OCI-LY1 (cell line): Measurements from ENCODE around the gene NPTX1.

Experiments used
- H2AFZ ChIP-seq: fragments of 200-600 bp; sonication (generic), shearing (Covaris generic); 2 replicates; pipeline ENCODE4 v1.6.0; 2014; ENCODE audit warnings: antibody characterized with exemption, mild to moderate bottlenecking, low read length
- H3F3A ChIP-seq: fragments of 200-600 bp; sonication (generic), shearing (Covaris generic); 2 replicates; pipeline ENCODE4 v1.6.0; 2014; ENCODE audit warnings: mild to moderate bottlenecking, antibody characterized with exemption, low read length, moderate library complexity; ENCODE audit not compliant: insufficient read depth
- H3K27ac ChIP-seq: fragments of 200-600 bp; sonication (generic); 2 replicates; pipeline ENCODE4 v1.5.1; 2014; ENCODE audit warnings: low read length, mixed run types, mild to moderate bottlenecking, low read depth; ENCODE audit not compliant: poor library complexity, severe bottlenecking
- H3K27me3 ChIP-seq: fragments of 200-600 bp; sonication (generic); 2 replicates; pipeline ENCODE4 v1.6.0; 2014; ENCODE audit warnings: antibody characterized with exemption, mild to moderate bottlenecking, low read length, moderate library complexity; ENCODE audit not compliant: insufficient read depth
- H3K36me3 ChIP-seq: fragments of 200-600 bp; sonication (generic); 2 replicates; pipeline ENCODE4 v1.6.1; 2014; ENCODE audit warnings: mild to moderate bottlenecking, antibody characterized with exemption, low read length, moderate library complexity, mixed read lengths; ENCODE audit not compliant: insufficient read depth
- H3K4me1 ChIP-seq: fragments of 200-600 bp; sonication (generic); 2 replicates; pipeline ENCODE4 v1.5.1; 2014; ENCODE audit warnings: mild to moderate bottlenecking, low read length, moderate library complexity; ENCODE audit not compliant: insufficient read depth, severe bottlenecking
- H3K4me2 ChIP-seq: fragments of 200-600 bp; sonication (generic), shearing (Covaris generic); 2 replicates; pipeline ENCODE4 v1.6.1; 2014; ENCODE audit warnings: low read length
- H3K4me3 ChIP-seq: fragments of 200-600 bp; sonication (generic); 2 replicates; pipeline ENCODE4 v1.5.1; 2014; ENCODE audit warnings: low read length, low read depth, mild to moderate bottlenecking, mixed read lengths; ENCODE audit not compliant: poor library complexity, severe bottlenecking
- H3K79me2 ChIP-seq: fragments of 200-600 bp; shearing (Covaris generic); 2 replicates; pipeline ENCODE4 v1.6.1; 2016; ENCODE audit warnings: mixed run types, low read length, mixed read lengths; ENCODE audit not compliant: insufficient read depth
- H3K9ac ChIP-seq: fragments of 200-600 bp; sonication (generic), shearing (Covaris generic); 2 replicates; pipeline ENCODE4 v1.6.1; 2014; ENCODE audit warnings: mild to moderate bottlenecking, low read length, mixed read lengths
- H3K9me2 ChIP-seq: fragments of 200-600 bp; sonication (generic), shearing (Covaris generic); 2 replicates; pipeline ENCODE4 v1.6.1; 2014; ENCODE audit warnings: low read depth, mild to moderate bottlenecking, low read length, mixed read lengths
- H3K9me3 ChIP-seq: fragments of 200-600 bp; shearing (Covaris generic); 2 replicates; pipeline ENCODE4 v1.6.1; 2014; ENCODE audit warnings: low read length, mixed read lengths
- H4K20me1 ChIP-seq: fragments of 200-600 bp; sonication (generic), shearing (Covaris generic); 2 replicates; pipeline ENCODE4 v1.6.0; 2016; ENCODE audit warnings: mild to moderate bottlenecking, low read length; ENCODE audit not compliant: insufficient read depth
- EZH2 ChIP-seq: fragments of 200-600 bp; sonication (generic), shearing (Covaris generic); IDR thresholded peaks from 2 replicates; pipeline ENCODE4 v1.8.0; 2017; ENCODE audit warnings: borderline replicate concordance, mixed run types, mild to moderate bottlenecking, antibody characterized with exemption, low read length, moderate library complexity, mixed read lengths
- TF ChIP-seq, protein P1 (sequence below): fragments of 200-600 bp; sonication (generic), shearing (Covaris generic); IDR thresholded peaks from 2 replicates; pipeline ENCODE4 v1.5.1; 2017; ENCODE audit warnings: mild to moderate bottlenecking, antibody characterized with exemption, low read length, moderate library complexity, mixed read lengths

The NPTX1 gene

GRCh38 chr17:80482555-80483308 is 6.3 kb upstream of the NPTX1 start:
- H3K4me2 ChIP-seq: no peak overlapping the region

DNA sequence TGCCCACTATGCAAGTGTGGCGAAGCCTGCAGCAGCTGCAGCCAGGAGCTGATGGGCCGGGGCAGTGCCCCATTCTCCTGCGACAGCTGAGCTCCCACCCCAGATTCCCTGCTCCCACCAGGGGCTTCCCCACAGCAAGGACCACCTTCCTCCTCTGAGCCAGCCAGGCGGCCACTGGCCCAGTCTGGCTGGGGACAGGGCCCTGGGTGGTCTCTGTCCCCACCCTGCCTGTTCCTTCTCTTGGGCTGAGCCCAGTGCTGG is 5.6 kb upstream of the NPTX1 start:
- Histone ChIP-seq H3F3A (no peaks in the 10 kb centered on the region), H3K27me3 (no peaks in the 10 kb centered on the region), H2AFZ (no peak overlapping the region), H3K9me3 (no peaks in the 10 kb centered on the region), H3K4me2 (no peak overlapping the region), H3K4me1 (peaks cover 30% of the 10 kb centered on the region), H3K4me3 (no peak overlapping the region), H3K27ac (no peak overlapping the region), H3K79me2 (no peaks in the 10 kb centered on the region), H3K36me3 (no peaks in the 10 kb centered on the region), H3K9me2 (no peaks in the 10 kb centered on the region), H3K9ac (no peak overlapping the region), H4K20me1 (no peaks in the 10 kb centered on the region)
- TF ChIP-seq, protein P1, sequence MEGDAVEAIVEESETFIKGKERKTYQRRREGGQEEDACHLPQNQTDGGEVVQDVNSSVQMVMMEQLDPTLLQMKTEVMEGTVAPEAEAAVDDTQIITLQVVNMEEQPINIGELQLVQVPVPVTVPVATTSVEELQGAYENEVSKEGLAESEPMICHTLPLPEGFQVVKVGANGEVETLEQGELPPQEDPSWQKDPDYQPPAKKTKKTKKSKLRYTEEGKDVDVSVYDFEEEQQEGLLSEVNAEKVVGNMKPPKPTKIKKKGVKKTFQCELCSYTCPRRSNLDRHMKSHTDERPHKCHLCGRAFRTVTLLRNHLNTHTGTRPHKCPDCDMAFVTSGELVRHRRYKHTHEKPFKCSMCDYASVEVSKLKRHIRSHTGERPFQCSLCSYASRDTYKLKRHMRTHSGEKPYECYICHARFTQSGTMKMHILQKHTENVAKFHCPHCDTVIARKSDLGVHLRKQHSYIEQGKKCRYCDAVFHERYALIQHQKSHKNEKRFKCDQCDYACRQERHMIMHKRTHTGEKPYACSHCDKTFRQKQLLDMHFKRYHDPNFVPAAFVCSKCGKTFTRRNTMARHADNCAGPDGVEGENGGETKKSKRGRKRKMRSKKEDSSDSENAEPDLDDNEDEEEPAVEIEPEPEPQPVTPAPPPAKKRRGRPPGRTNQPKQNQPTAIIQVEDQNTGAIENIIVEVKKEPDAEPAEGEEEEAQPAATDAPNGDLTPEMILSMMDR: no peak
- TF ChIP-seq EZH2: no peak

More at GRCh38 chr17:80482555-80483308, 6.3 kb upstream of the NPTX1 start:
- Histone ChIP-seq H3K9ac (no peak overlapping the region), H3K36me3 (no peaks in the 10 kb centered on the region), H3K4me3 (no peak overlapping the region), H4K20me1 (no peaks in the 10 kb centered on the region), H2AFZ (no peak overlapping the region), H3K4me1 (peaks cover 37% of the 10 kb centered on the region), H3K9me3 (no peaks in the 10 kb centered on the region), H3K27ac (no peak overlapping the region), H3K27me3 (no peaks in the 10 kb centered on the region), H3F3A (no peaks in the 10 kb centered on the region), H3K79me2 (no peaks in the 10 kb centered on the region), H3K9me2 (no peaks in the 10 kb centered on the region)
- no peak for TF ChIP-seq EZH2
- TF ChIP-seq, protein P1: no peak

DNA sequence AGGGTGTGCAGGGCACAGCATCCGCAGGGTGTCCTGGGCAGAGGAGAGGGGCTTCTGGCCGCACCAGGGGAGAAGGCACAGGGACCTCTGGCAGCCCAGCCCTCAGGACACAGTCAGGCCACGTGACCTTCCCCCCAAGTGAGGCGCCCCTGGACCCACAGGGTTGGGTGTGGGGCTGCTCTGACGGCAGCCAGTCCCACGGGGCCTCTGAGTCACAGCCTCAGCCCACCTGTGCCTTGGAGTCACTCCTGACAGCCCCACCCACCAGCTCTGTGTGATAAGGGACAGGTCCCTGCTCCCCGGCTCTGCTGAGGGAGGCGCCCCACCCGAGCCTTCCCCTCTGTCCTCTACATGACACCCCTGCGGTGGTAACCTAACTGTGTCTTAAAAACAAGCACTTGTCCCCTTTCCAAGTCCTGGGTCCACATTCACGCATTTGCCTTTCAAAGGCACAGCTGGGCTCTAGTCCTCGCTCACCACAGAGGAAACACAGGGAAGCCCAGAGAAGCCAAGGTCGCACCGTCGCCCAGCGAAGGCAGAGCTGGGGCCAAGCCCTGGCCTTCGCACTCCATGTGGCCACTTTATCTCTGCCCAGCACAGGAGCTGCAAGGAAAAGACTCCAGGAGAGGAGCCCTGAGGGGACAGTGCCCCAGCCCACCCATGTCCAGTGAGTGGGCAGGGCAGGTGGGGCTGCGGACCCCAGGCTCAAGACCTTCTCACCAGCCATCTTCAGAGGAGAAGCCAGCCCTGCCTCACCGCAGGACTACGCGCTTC is 5.1 kb upstream of the NPTX1 start:
- no peaks in the 10 kb centered on the region for H3F3A ChIP-seq
- no peaks in the 10 kb centered on the region for H3K79me2 ChIP-seq
- no peaks in the 10 kb centered on the region for H4K20me1 ChIP-seq
- no peak overlapping the region for H3K4me3 ChIP-seq
- H3K27ac ChIP-seq: no peak overlapping the region
- H3K9ac ChIP-seq: no peak overlapping the region
- H3K9me2 ChIP-seq: no peaks in the 10 kb centered on the region
- no peak for TF ChIP-seq EZH2
- H3K4me2 ChIP-seq: no peak overlapping the region
- no peaks in the 10 kb centered on the region for H3K27me3 ChIP-seq
- peaks cover 25% of the 10 kb centered on the region for H3K4me1 ChIP-seq
- H3K9me3 ChIP-seq: no peaks in the 10 kb centered on the region
- no peaks in the 10 kb centered on the region for H3K36me3 ChIP-seq
- no peak overlapping the region for H2AFZ ChIP-seq

- Histone ChIP-seq H3K79me2 (no peaks in the 10 kb centered on the region), H3K27me3 (no peaks in the 10 kb centered on the region), H3K9me2 (no peaks in the 10 kb centered on the region)
Observed at GRCh38 chr17:80480248-80480647, 3.8 kb upstream of the NPTX1 start.

More at GRCh38 chr17:80480248-80480647, 3.8 kb upstream of the NPTX1 start:
- Histone ChIP-seq H3K9ac (no peak overlapping the region), H3K36me3 (no peaks in the 10 kb centered on the region), H3K9me3 (no peaks in the 10 kb centered on the region), H4K20me1 (no peaks in the 10 kb centered on the region), H3K4me2 (no peak overlapping the region), H3K4me1 (peaks cover 20% of the 10 kb centered on the region), H3K27ac (no peak overlapping the region), H2AFZ (no peak overlapping the region), H3K4me3 (no peak overlapping the region), H3F3A (no peaks in the 10 kb centered on the region)
- TF ChIP-seq EZH2: no peak
- TF ChIP-seq, protein P1: no peak
